Neural progenitor cell (in vitro differentiated cells): ENCODE results near the gene SEC14L1. TPM values are rescaled to one million over a fixed set of nuclear protein-coding genes. Genes with fewer than 3 reads are reported as not detected.

Source experiments
- DNase-seq: peaks from one replicate; pipeline ENCODE4 v3.0.0-alpha.2; 2016; ENCODE audit warnings: low spot score
- H2AFZ ChIP-seq: fragments of 200-600 bp; sonication (generic); replicated peaks from 2 replicates; pipeline ENCODE4 v1.6.1; 2016; ENCODE audit warnings: antibody characterized with exemption
- H3F3A ChIP-seq: fragments of 200-600 bp; sonication (generic); 2 replicates; pipeline ENCODE4 v1.6.1; 2016; ENCODE audit warnings: antibody characterized with exemption, low read depth
- H3K27ac ChIP-seq: fragments of 200-600 bp; sonication (generic); 2 replicates; pipeline ENCODE4 v1.5.1; 2016; ENCODE audit warnings: mild to moderate bottlenecking
- H3K27me3 ChIP-seq: fragments of 200-600 bp; sonication (generic); 2 replicates; pipeline ENCODE4 v1.6.1; 2016; ENCODE audit warnings: mild to moderate bottlenecking, moderate library complexity
- H3K36me3 ChIP-seq: fragments of 200-600 bp; sonication (generic); 2 replicates; pipeline ENCODE4 v1.5.1; 2016
- H3K4me1 ChIP-seq: fragments of 200-600 bp; sonication (generic); 2 replicates; pipeline ENCODE4 v1.6.1; 2016; ENCODE audit warnings: mixed run types
- H3K4me2 ChIP-seq: fragments of 200-600 bp; sonication (generic); 2 replicates; pipeline ENCODE4 v1.6.1; 2016
- H3K4me3 ChIP-seq: fragments of 200-600 bp; sonication (generic); 2 replicates; pipeline ENCODE4 v1.5.1; 2016
- H3K79me2 ChIP-seq: fragments of 200-600 bp; sonication (generic); 2 replicates; pipeline ENCODE4 v1.6.1; 2016; ENCODE audit warnings: low read depth
- H3K9ac ChIP-seq: fragments of 200-600 bp; sonication (generic); 2 replicates; pipeline ENCODE4 v1.6.1; 2016
- H3K9me3 ChIP-seq: fragments of 200-600 bp; sonication (generic); 2 replicates; pipeline ENCODE4 v1.5.1; 2016; ENCODE audit warnings: low read depth
- H4K20me1 ChIP-seq: fragments of 200-600 bp; sonication (generic); 2 replicates; pipeline ENCODE4 v1.6.1; 2016; ENCODE audit warnings: low read depth
- H3K27ac Mint-ChIP-seq: 3 replicates; pipeline ENCODE4 v1.8.0; 2021; ENCODE audit warnings: mixed read lengths
- H3K27me3 Mint-ChIP-seq: 2 replicates; pipeline ENCODE4 v1.8.0; 2022; ENCODE audit warnings: low read depth, mild to moderate bottlenecking, inconsistent platforms, moderate library complexity, mixed read lengths; ENCODE audit not compliant: insufficient read depth
- H3K36me3 Mint-ChIP-seq: 3 replicates; pipeline ENCODE4 v1.8.0; 2021; ENCODE audit warnings: mixed read lengths
- H3K4me1 Mint-ChIP-seq: 3 replicates; pipeline ENCODE4 v1.8.0; 2021; ENCODE audit warnings: mixed read lengths
- H3K4me3 Mint-ChIP-seq: 3 replicates; pipeline ENCODE4 v1.8.0; 2021; ENCODE audit warnings: mild to moderate bottlenecking, moderate library complexity, mixed read lengths
- H3K9me3 Mint-ChIP-seq: 3 replicates; pipeline ENCODE4 v1.8.0; 2020; ENCODE audit warnings: mixed read lengths
- EZH2 ChIP-seq: fragments of 200-600 bp; sonication (generic); IDR thresholded peaks from 2 replicates; pipeline ENCODE4 v1.6.1; 2017; ENCODE audit warnings: antibody characterized with exemption, mild to moderate bottlenecking, moderate library complexity
- EZH2phosphoT487 ChIP-seq: fragments of 200-600 bp; sonication (generic); IDR thresholded peaks from 2 replicates; pipeline ENCODE4 v1.6.1; 2017; ENCODE audit warnings: antibody characterized with exemption
- total RNA-seq: library from RNA; depleted of rRNA; stranded (reverse); fragments of >200 nt; gene quantifications from 2 replicates; pipeline ENCODE4 v1.2.3, GENCODE V29; 2015; ENCODE audit warnings: low replicate concordance
- TF ChIP-seq, protein P1 (sequence below): fragments of 200-600 bp; sonication (generic); IDR thresholded peaks from 2 replicates; pipeline ENCODE4 v1.5.1; 2017; ENCODE audit warnings: antibody characterized with exemption, mild to moderate bottlenecking

The SEC14L1 gene
- total RNA-seq, 1 donor from 2014 or later: 75.0 TPM

DNA sequence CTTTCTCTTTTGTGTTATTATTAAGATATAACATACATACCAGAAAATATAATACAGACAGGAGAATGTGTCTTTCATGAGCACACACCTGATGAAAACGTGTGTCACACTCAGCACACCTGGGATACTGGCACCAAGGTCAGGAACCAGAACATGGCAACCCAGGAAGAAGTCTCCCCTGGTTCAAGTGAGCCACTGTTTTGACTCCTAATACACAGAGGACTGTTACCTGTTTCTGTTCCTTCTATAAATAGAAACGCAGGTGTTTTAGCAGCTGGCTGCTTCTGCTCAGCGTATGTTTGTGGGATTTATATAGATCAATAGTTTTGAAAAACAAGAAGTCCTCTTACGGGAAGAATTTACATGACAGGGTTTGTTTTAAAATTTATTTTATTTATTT lies 3.5 kb downstream of the SEC14L1 start:
- Mint-ChIP-seq H3K27ac (no peak overlapping the region), H3K36me3 (peaks cover 18% of the 10 kb centered on the region), H3K9me3 (peaks cover 4% of the 10 kb centered on the region), H3K27me3 (no peaks in the 10 kb centered on the region), H3K4me1 (peaks cover 52% of the 10 kb centered on the region), H3K4me3 (no peak overlapping the region)
- no peak for DNase-seq
- Histone ChIP-seq H3K4me2 (no peak overlapping the region), H4K20me1 (peaks cover 60% of the 10 kb centered on the region), H3K4me3 (no peak overlapping the region), H3K27me3 (no peaks in the 10 kb centered on the region), H3K9me3 (no peaks in the 10 kb centered on the region), H3K9ac (no peak overlapping the region), H3K36me3 (no peaks in the 10 kb centered on the region), H3K79me2 (peaks cover 53% of the 10 kb centered on the region), H3K27ac (no peak overlapping the region), H3K4me1 (peaks cover 14% of the 10 kb centered on the region), H2AFZ (no peak overlapping the region), H3F3A (peaks cover 13% of the 10 kb centered on the region)
- TF ChIP-seq, protein P1, sequence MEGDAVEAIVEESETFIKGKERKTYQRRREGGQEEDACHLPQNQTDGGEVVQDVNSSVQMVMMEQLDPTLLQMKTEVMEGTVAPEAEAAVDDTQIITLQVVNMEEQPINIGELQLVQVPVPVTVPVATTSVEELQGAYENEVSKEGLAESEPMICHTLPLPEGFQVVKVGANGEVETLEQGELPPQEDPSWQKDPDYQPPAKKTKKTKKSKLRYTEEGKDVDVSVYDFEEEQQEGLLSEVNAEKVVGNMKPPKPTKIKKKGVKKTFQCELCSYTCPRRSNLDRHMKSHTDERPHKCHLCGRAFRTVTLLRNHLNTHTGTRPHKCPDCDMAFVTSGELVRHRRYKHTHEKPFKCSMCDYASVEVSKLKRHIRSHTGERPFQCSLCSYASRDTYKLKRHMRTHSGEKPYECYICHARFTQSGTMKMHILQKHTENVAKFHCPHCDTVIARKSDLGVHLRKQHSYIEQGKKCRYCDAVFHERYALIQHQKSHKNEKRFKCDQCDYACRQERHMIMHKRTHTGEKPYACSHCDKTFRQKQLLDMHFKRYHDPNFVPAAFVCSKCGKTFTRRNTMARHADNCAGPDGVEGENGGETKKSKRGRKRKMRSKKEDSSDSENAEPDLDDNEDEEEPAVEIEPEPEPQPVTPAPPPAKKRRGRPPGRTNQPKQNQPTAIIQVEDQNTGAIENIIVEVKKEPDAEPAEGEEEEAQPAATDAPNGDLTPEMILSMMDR: no peak
- TF ChIP-seq EZH2: no peak
- TF ChIP-seq EZH2phosphoT487: no peak

DNA sequence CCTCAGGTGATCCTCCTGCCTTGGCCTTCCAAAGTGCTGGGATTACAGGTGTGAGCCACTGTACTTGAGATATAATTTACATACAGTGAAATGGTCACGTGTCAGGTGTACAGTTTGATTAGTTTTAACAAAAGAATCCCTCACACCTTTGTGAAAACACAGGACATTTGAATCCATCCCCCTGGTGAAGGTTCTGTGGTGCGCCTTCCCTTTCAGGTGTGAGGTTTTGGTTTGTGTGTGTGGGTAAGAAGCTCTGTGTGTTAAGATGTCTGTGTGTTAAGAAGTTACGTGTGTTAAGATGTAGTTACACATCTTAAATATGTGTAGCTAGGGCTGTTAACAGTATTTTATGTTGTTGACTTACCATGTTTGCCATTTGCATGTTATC lies 4.4 kb downstream of the SEC14L1 start:
- H3F3A ChIP-seq: peaks cover 13% of the 10 kb centered on the region
- peaks cover 70% of the 10 kb centered on the region for H4K20me1 ChIP-seq
- H3K4me2 ChIP-seq: no peak overlapping the region
- Mint-ChIP-seq H3K4me1 (peaks cover 47% of the 10 kb centered on the region), H3K9me3 (no peaks in the 10 kb centered on the region), H3K27ac (peak overlapping the region; percentile 61), H3K36me3 (peaks cover 20% of the 10 kb centered on the region), H3K4me3 (peak overlapping the region; percentile 5), H3K27me3 (no peaks in the 10 kb centered on the region)
- H3K9me3 ChIP-seq: no peaks in the 10 kb centered on the region
- H3K4me3 ChIP-seq: no peak overlapping the region
- TF ChIP-seq EZH2 (no peak), EZH2phosphoT487 (no peak)
- TF ChIP-seq, protein P1: no peak
- DNase-seq: no peak
- H3K4me1 ChIP-seq: peaks cover 24% of the 10 kb centered on the region
- H3K27me3 ChIP-seq: no peaks in the 10 kb centered on the region
- H3K36me3 ChIP-seq: no peaks in the 10 kb centered on the region
- peaks cover 61% of the 10 kb centered on the region for H3K79me2 ChIP-seq
- no peak overlapping the region for H3K9ac ChIP-seq
- H2AFZ ChIP-seq: no peak overlapping the region
- H3K27ac ChIP-seq: no peak overlapping the region

DNA sequence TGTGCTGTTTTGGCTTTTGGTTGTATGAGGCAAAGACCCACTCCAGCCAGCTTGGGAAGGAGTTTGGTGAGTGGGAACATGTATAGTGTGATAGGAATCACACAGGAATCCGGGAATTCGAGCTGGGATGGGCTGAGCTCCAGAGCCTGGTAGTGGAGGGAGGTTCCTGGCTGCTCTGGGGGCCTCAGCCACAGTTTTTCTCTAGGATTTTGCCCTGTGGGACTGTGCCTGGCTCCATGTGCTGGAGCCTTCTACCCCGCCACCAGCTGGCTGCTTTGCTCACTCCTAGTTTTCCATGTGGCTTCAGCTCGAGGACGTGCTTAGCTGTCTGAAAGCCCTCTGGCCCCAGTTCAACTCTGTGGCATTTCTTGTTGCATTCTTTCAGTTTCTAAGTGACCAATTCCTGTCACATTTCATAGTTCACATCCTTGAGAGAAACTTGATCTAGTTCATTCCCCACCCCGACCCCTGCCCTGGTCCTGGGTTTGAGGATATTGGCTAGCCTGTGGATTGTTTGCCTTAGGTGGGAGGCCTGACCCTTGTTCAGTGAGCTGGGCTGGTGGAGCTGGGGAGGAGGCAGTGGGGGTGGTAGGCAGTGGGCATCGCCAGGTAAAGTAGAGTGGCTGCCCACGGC lies 5.0 kb downstream of the SEC14L1 start:
- H3K4me2 ChIP-seq: peak overlapping the region; percentile 15
- no peaks in the 10 kb centered on the region for H3K36me3 ChIP-seq
- Mint-ChIP-seq H3K27me3 (no peaks in the 10 kb centered on the region), H3K4me3 (peak overlapping the region; percentile 5), H3K36me3 (peaks cover 20% of the 10 kb centered on the region), H3K27ac (peak overlapping the region; percentile 70), H3K9me3 (no peaks in the 10 kb centered on the region), H3K4me1 (peaks cover 50% of the 10 kb centered on the region)
- no peak overlapping the region for H2AFZ ChIP-seq
- no peaks in the 10 kb centered on the region for H3K27me3 ChIP-seq
- peaks cover 15% of the 10 kb centered on the region for H3F3A ChIP-seq
- H3K4me1 ChIP-seq: peaks cover 28% of the 10 kb centered on the region
- DNase-seq: no peak
- H3K9ac ChIP-seq: no peak overlapping the region
- no peak overlapping the region for H3K4me3 ChIP-seq
- TF ChIP-seq, protein P1: peak; percentile 7
- no peak for TF ChIP-seq EZH2
- no peak for TF ChIP-seq EZH2phosphoT487
- H3K9me3 ChIP-seq: no peaks in the 10 kb centered on the region
- no peak overlapping the region for H3K27ac ChIP-seq
- peaks cover 66% of the 10 kb centered on the region for H3K79me2 ChIP-seq
- H4K20me1 ChIP-seq: peaks cover 75% of the 10 kb centered on the region
